ENCODE results near the gene ABAT.

- TF ChIP-seq POLR2A (IDR thresholded peaks at IDR 0.05): no peak
- TF ChIP-seq, protein P1, sequence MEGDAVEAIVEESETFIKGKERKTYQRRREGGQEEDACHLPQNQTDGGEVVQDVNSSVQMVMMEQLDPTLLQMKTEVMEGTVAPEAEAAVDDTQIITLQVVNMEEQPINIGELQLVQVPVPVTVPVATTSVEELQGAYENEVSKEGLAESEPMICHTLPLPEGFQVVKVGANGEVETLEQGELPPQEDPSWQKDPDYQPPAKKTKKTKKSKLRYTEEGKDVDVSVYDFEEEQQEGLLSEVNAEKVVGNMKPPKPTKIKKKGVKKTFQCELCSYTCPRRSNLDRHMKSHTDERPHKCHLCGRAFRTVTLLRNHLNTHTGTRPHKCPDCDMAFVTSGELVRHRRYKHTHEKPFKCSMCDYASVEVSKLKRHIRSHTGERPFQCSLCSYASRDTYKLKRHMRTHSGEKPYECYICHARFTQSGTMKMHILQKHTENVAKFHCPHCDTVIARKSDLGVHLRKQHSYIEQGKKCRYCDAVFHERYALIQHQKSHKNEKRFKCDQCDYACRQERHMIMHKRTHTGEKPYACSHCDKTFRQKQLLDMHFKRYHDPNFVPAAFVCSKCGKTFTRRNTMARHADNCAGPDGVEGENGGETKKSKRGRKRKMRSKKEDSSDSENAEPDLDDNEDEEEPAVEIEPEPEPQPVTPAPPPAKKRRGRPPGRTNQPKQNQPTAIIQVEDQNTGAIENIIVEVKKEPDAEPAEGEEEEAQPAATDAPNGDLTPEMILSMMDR (IDR thresholded peaks at IDR 0.05): no peak
Measured at GRCh38 chr16:8808613-8809353, 134.4 kb downstream of the ABAT start.
